Keratinocyte (primary cell): ENCODE results near the gene ERFL.

Experiments used
- EZH2 ChIP-seq: IDR thresholded peaks from one replicate; pipeline ENCODE4 v1.6.1; 2012; ENCODE audit warnings: inconsistent platforms, mild to moderate bottlenecking, low read length, moderate library complexity
- TF ChIP-seq, protein P1 (sequence below), 3 experiments: IDR thresholded peaks in 1 of 3; conservative IDR thresholded peaks in 1 of 3; optimal IDR thresholded peaks in 1 of 3; 2 replicates in 2 of 3; 3 replicates in 1 of 3; pipeline versions ENCODE3 to v1.5.1; 2011; ENCODE audit warnings: low read length in 3 of 3, mild to moderate bottlenecking in 3 of 3, moderate library complexity in 2 of 3, control low read depth in 1 of 3, inconsistent platforms in 1 of 3; ENCODE audit not compliant: insufficient read depth in 2 of 3; ENCODE audit errors: extremely low read depth in 1 of 3

- TF ChIP-seq, protein P1, sequence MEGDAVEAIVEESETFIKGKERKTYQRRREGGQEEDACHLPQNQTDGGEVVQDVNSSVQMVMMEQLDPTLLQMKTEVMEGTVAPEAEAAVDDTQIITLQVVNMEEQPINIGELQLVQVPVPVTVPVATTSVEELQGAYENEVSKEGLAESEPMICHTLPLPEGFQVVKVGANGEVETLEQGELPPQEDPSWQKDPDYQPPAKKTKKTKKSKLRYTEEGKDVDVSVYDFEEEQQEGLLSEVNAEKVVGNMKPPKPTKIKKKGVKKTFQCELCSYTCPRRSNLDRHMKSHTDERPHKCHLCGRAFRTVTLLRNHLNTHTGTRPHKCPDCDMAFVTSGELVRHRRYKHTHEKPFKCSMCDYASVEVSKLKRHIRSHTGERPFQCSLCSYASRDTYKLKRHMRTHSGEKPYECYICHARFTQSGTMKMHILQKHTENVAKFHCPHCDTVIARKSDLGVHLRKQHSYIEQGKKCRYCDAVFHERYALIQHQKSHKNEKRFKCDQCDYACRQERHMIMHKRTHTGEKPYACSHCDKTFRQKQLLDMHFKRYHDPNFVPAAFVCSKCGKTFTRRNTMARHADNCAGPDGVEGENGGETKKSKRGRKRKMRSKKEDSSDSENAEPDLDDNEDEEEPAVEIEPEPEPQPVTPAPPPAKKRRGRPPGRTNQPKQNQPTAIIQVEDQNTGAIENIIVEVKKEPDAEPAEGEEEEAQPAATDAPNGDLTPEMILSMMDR (optimal IDR thresholded peaks at IDR 0.05 in 1 of 3, IDR thresholded peaks at IDR 0.05 in 1 of 3, conservative IDR thresholded peaks at IDR 0.05 in 1 of 3; ENCODE audit: extremely low read depth in 1 of 3, insufficient read depth in 2 of 3, low read length in 3 of 3), result no peak
- TF ChIP-seq EZH2, result no peak
Measured at GRCh38 chr19:41906271-41906670, 22.0 kb downstream of the ERFL start.
